Stimulated activated naive CD8-positive, alpha-beta T cell treated with anti-CD3 and anti-CD28 coated beads, Interleukin-15, Interleukin-2, amounts not matched to agents 100 ng/mL and 50 ng/mL, for 24 hours (primary cell): ENCODE results near the gene RAB31.
"Not testable (repeated sequence)": the region's sequence is repeated elsewhere in the genome, so short reads cannot be mapped to it uniquely, and the experiment has no call there.

Source experiments
- H3K27ac Mint-ChIP-seq: one replicate; pipeline ENCODE4 v1.8.0; 2021; ENCODE audit warnings: mild to moderate bottlenecking, mixed read lengths
- H3K27me3 Mint-ChIP-seq: one replicate; pipeline ENCODE4 v1.8.0; 2021; ENCODE audit warnings: mixed read lengths
- H3K36me3 Mint-ChIP-seq: one replicate; pipeline ENCODE4 v1.8.0; 2021; ENCODE audit warnings: low read depth, mixed read lengths
- H3K4me1 Mint-ChIP-seq: one replicate; pipeline ENCODE4 v1.8.0; 2021; ENCODE audit warnings: low read depth, mixed read lengths
- H3K4me3 Mint-ChIP-seq: one replicate; pipeline ENCODE4 v1.8.0; 2021; ENCODE audit warnings: mild to moderate bottlenecking, mixed read lengths
- H3K9me3 Mint-ChIP-seq: one replicate; pipeline ENCODE4 v1.8.0; 2021; ENCODE audit warnings: mixed read lengths

Gene RAB31

GRCh38 chr18:9857479-9857998 is 149.4 kb downstream of the RAB31 start:
- not testable (repeated sequence) for H3K4me3 Mint-ChIP-seq, H3K9me3 Mint-ChIP-seq, H3K27me3 Mint-ChIP-seq, H3K36me3 Mint-ChIP-seq, H3K4me1 Mint-ChIP-seq, H3K27ac Mint-ChIP-seq

DNA sequence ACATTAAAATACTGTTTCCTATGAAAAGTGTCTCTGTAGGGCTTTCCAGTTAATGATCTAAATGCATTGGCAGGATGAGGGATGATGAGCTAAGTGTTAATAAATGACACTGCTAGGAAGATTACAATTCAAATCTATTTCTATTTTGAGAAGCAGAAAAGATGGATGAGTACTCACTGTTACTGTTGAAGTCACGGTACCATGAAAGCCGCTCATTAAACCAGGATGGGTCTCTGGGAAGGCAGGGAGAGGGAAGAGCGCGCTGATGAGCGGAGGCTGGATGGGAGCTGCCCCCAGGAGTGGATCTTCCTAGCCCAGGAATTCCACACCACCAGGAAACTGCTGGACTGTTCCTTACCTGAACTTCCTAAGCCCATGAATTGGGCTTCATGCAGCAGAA is 150.5 kb downstream of the RAB31 start:
- Mint-ChIP-seq H3K9me3 (no peaks in the 10 kb centered on the region), H3K4me3 (no peak overlapping the region), H3K4me1 (peaks cover 5% of the 10 kb centered on the region), H3K27me3 (peaks cover 4% of the 10 kb centered on the region), H3K36me3 (no peaks in the 10 kb centered on the region), H3K27ac (no peak overlapping the region)

DNA sequence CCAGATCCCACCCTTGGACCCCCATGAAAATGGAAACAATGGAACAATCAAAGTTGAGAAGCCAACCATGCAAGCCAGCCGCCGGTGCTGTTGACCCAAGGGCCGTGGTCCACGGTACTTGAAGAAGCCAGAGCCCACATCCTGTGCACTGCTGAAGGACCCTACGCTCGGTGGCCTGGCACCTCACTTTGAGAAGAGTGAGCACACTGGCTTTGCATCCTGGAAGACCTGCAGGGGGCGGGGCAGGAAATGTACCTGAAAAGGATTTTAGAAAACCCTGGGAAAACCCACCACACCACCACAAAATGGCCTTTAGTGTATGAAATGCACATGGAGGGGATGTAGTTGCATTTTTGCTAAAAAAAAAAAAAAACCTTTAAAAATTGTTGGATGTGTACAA is 151.1 kb downstream of the RAB31 start:
- no peaks in the 10 kb centered on the region for H3K36me3 Mint-ChIP-seq
- H3K4me1 Mint-ChIP-seq, result peaks cover 5% of the 10 kb centered on the region
- no peaks in the 10 kb centered on the region for H3K9me3 Mint-ChIP-seq
- peaks cover 4% of the 10 kb centered on the region for H3K27me3 Mint-ChIP-seq
- H3K27ac Mint-ChIP-seq, result no peak overlapping the region
- H3K4me3 Mint-ChIP-seq, result no peak overlapping the region

GRCh38 chr18:9860682-9861081 is 152.6 kb downstream of the RAB31 start:
- Mint-ChIP-seq H3K4me3 (no peak overlapping the region), H3K36me3 (no peaks in the 10 kb centered on the region), H3K27ac (no peak overlapping the region), H3K4me1 (peaks cover 5% of the 10 kb centered on the region), H3K27me3 (peaks cover 4% of the 10 kb centered on the region), H3K9me3 (peaks cover 7% of the 10 kb centered on the region)

GRCh38 chr18:9861157-9861556 is 153.1 kb downstream of the RAB31 start:
- Mint-ChIP-seq H3K27ac (no peak overlapping the region), H3K4me3 (no peak overlapping the region), H3K36me3 (no peaks in the 10 kb centered on the region), H3K4me1 (peaks cover 5% of the 10 kb centered on the region), H3K9me3 (peaks cover 11% of the 10 kb centered on the region), H3K27me3 (peaks cover 4% of the 10 kb centered on the region)

GRCh38 chr18:9861933-9862332 is 153.8 kb downstream of the RAB31 start:
- Mint-ChIP-seq H3K9me3 (peaks cover 16% of the 10 kb centered on the region), H3K4me3 (no peak overlapping the region), H3K27me3 (peaks cover 4% of the 10 kb centered on the region), H3K27ac (peak overlapping the region; percentile 70), H3K4me1 (peaks cover 5% of the 10 kb centered on the region), H3K36me3 (no peaks in the 10 kb centered on the region)

GRCh38 chr18:9862686-9863085 is 154.6 kb downstream of the RAB31 start:
- no peak overlapping the region for H3K27ac Mint-ChIP-seq
- H3K4me3 Mint-ChIP-seq, result no peak overlapping the region
- peaks cover 18% of the 10 kb centered on the region for H3K9me3 Mint-ChIP-seq
- H3K27me3 Mint-ChIP-seq, result peaks cover 4% of the 10 kb centered on the region
- H3K4me1 Mint-ChIP-seq, result peaks cover 5% of the 10 kb centered on the region
- H3K36me3 Mint-ChIP-seq, result no peaks in the 10 kb centered on the region

DNA sequence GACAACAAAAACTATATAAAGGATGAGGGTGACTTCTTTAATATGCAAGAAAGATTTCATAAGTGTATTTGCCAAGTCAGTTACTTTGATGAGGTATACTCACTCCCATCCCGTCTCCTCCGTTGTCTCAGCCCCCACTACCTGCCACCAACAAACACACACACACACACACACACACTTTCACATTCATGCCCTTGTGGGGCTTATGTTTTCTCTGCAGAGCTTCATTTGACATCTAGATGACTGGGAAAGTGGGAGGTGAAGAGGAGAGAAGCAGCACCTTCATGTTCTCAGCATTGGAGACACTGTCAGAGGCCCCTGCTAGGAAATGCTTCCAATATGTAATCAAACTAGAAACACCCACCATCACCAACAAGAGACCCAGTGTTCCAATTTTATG is 155.2 kb downstream of the RAB31 start:
- Mint-ChIP-seq H3K4me3 (no peak overlapping the region), H3K4me1 (peaks cover 5% of the 10 kb centered on the region), H3K27me3 (peaks cover 4% of the 10 kb centered on the region), H3K36me3 (no peaks in the 10 kb centered on the region), H3K27ac (no peak overlapping the region), H3K9me3 (peaks cover 18% of the 10 kb centered on the region)

GRCh38 chr18:9865764-9866490 is 157.8 kb downstream of the RAB31 start:
- Mint-ChIP-seq H3K4me1 (peaks cover 16% of the 10 kb centered on the region), H3K4me3 (no peak overlapping the region), H3K36me3 (no peaks in the 10 kb centered on the region), H3K27me3 (peaks cover 9% of the 10 kb centered on the region), H3K27ac (no peak overlapping the region), H3K9me3 (peaks cover 18% of the 10 kb centered on the region)

DNA sequence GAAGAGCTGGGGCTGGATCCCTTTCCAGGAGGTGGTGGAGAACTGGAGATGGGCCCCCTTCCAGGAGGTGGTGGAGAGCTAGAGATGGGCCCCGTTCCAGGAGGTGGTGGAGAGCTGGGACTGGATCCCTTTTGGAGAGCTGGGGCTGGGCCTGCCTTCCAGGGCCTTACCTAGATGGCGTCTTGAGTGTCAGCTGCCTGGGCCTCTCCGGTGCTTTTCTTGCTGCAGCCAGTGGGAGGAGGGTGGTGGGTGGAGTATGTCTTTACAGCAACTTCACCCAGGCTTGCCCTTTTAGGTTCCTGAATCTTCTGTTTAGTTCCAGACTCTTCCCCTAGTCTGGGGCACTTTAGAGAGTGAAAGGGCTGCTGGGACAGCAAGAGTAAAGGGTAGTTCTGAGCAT is 158.5 kb downstream of the RAB31 start:
- Mint-ChIP-seq H3K36me3 (no peaks in the 10 kb centered on the region), H3K27me3 (peaks cover 13% of the 10 kb centered on the region), H3K27ac (no peak overlapping the region), H3K4me3 (no peak overlapping the region), H3K4me1 (peaks cover 13% of the 10 kb centered on the region), H3K9me3 (peaks cover 18% of the 10 kb centered on the region)

- Mint-ChIP-seq H3K27ac (no peak overlapping the region), H3K36me3 (no peaks in the 10 kb centered on the region), H3K4me3 (no peak overlapping the region), H3K27me3 (peaks cover 14% of the 10 kb centered on the region), H3K9me3 (peaks cover 18% of the 10 kb centered on the region), H3K4me1 (peaks cover 11% of the 10 kb centered on the region)
Observed at GRCh38 chr18:9867071-9867594, 159.0 kb downstream of the RAB31 start.

DNA sequence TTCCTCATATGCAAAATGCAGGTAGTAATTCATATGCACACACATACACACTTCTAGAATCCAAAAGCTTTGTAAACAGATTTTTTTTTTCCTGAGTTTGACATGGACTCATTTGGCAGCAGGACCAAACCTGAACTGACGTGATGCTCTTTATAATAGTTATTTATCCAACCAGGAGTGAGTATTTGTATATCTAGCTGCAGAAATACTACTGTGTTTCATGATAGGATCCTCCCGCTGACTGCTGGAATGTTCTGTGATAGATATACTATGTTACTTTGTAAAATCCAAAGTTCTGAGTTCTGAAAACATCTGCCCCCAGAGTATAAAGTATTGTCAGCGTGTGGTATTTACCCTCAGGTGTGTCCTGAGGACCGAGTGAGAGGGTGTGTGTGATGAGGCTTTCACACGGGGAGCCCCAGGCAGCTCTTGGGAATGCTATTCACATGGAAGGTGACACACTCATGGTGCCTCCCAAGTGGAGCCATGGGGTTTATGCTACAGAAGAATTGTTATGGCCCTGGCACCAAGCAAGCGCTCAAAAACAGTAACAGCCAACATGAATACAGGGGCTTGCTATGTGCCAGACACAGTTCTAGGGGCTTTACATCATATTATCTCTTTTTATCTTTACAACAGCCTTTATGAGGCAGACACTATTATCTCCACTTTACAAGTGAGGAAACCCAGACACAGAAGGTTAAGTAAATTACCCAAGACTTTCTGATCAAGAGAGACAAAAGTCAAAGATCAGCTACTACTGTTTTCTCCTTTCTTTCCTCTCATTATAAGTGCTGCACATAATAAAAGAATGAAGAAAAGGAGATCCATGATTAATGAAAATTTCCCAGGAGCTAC is 161.0 kb downstream of the RAB31 start:
- H3K4me3 Mint-ChIP-seq, result no peak overlapping the region
- H3K9me3 Mint-ChIP-seq, result peaks cover 18% of the 10 kb centered on the region
- H3K27me3 Mint-ChIP-seq, result peaks cover 14% of the 10 kb centered on the region
- H3K36me3 Mint-ChIP-seq, result no peaks in the 10 kb centered on the region
- H3K4me1 Mint-ChIP-seq, result peaks cover 11% of the 10 kb centered on the region
- H3K27ac Mint-ChIP-seq, result no peak overlapping the region

- H3K27ac Mint-ChIP-seq, result no peak overlapping the region
- H3K4me3 Mint-ChIP-seq, result no peak overlapping the region
- H3K36me3 Mint-ChIP-seq, result no peaks in the 10 kb centered on the region
- H3K27me3 Mint-ChIP-seq, result peaks cover 15% of the 10 kb centered on the region
- peaks cover 18% of the 10 kb centered on the region for H3K9me3 Mint-ChIP-seq
- H3K4me1 Mint-ChIP-seq, result peaks cover 11% of the 10 kb centered on the region
Observed at GRCh38 chr18:9869715-9870430, 161.8 kb downstream of the RAB31 start.

GRCh38 chr18:9870431-9871008 is 162.4 kb downstream of the RAB31 start:
- peaks cover 18% of the 10 kb centered on the region for H3K27me3 Mint-ChIP-seq
- H3K27ac Mint-ChIP-seq, result no peak overlapping the region
- no peaks in the 10 kb centered on the region for H3K36me3 Mint-ChIP-seq
- H3K4me3 Mint-ChIP-seq, result no peak overlapping the region
- H3K9me3 Mint-ChIP-seq, result peaks cover 13% of the 10 kb centered on the region
- peaks cover 11% of the 10 kb centered on the region for H3K4me1 Mint-ChIP-seq
